Muscle of leg (tissue), 11 donors: ENCODE measurements around the gene ERC1. TPM values are rescaled to one million over a fixed set of nuclear protein-coding genes. Genes with fewer than 3 reads are reported as not detected.

ENCODE experiments used
- DNase-seq: peaks from one replicate; pipeline ENCODE4 v3.0.0; 2013
- H3K27ac ChIP-seq: one replicate; pipeline ENCODE4 v1.5.1; 2013; ENCODE audit warnings: mild to moderate bottlenecking, low read length, control low read depth
- H3K27me3 ChIP-seq: one replicate; pipeline ENCODE4 v1.6.1; 2013; ENCODE audit warnings: low read length; ENCODE audit not compliant: control insufficient read depth, insufficient read depth
- H3K36me3 ChIP-seq: one replicate; pipeline ENCODE4 v1.6.1; 2013; ENCODE audit warnings: low read length; ENCODE audit not compliant: control insufficient read depth, insufficient read depth
- H3K4me1 ChIP-seq: one replicate; pipeline ENCODE4 v1.6.1; 2013; ENCODE audit warnings: low read length; ENCODE audit not compliant: control insufficient read depth, insufficient read depth
- H3K4me3 ChIP-seq: one replicate; pipeline ENCODE4 v1.5.1; 2013; ENCODE audit warnings: low read length, control low read depth
- H3K9me3 ChIP-seq: replicated peaks from 2 replicates; pipeline ENCODE4 v1.6.1; 2013; ENCODE audit warnings: low read depth, low read length; ENCODE audit not compliant: control insufficient read depth
- WGBS: methylation state at CpG from one replicate; pipeline ENCODE4 v1.1.5; 2013; ENCODE audit warnings: missing lambda C conversion rate; ENCODE audit not compliant: insufficient coverage; 5-methylcytosine and 5-hydroxymethylcytosine counted together
- polyA plus RNA-seq, 8 donors: library from polyadenylated mRNA; unstranded; fragments of 120-200 nt; gene quantifications; one replicate each; pipeline versions ENCODE4 v1.2.1 to v1.2.3, GENCODE V29; 2013; ENCODE audit warnings: inconsistent platforms in 1 of 8, low replicate concordance in 1 of 8; ENCODE audit not compliant: insufficient read length in 8 of 8, insufficient read depth in 1 of 8
- total RNA-seq: library from RNA; stranded (reverse); fragments of 120-200 nt; gene quantifications from one replicate; pipeline ENCODE4 v1.2.4, GENCODE V29; 2013

Gene ERC1
- total and polyA plus RNA-seq, 9 donors: 15.8 to 32.5 (median 25.1) TPM

DNA sequence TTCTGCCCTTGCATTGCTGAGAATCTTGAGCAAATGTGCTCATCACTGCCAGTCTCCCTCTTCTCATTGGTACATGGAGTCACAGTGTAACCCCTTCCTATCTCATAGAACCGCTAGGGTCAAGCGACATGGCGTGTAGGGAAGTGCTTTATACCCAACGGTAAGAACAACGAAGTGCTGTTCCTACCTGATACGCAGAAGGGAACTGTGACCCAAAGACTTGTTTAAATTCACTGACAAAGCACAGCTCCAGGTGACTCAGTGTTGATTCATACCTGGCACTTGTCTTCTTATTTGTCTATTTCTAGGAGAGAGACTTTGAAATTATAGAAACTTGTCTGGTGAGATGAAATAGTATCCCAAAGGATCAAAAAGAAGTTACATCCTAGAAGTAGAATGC is 549.7 kb downstream of the ERC1 start:
- H3K9me3 ChIP-seq: peaks cover 3% of the 10 kb centered on the region
- no peak overlapping the region for H3K4me3 ChIP-seq
- H3K27me3 ChIP-seq: peaks cover 31% of the 10 kb centered on the region
- no peaks in the 10 kb centered on the region for H3K4me1 ChIP-seq
- no peaks in the 10 kb centered on the region for H3K36me3 ChIP-seq
- 100% methylated on average over 3 of the region's 6 CpGs for WGBS
- no peak for DNase-seq
- no peak overlapping the region for H3K27ac ChIP-seq

DNA sequence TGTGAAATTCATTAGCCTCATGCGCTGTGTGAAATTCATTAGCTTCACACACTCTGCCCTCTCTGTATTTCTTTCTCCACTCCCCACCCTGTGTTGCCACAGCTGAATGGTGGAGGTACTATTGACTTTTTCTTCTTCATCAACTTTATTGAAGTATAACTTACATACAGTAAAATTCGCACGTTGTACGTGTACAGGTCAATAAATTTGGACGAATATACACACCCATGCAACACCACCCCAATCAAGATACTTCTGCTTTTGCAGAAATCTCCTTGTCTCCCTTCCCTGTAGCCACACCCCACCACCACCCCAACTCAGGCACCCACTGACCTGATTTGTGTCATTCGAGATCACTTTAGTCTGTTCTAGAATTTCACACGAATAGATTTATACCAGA is 551.6 kb downstream of the ERC1 start:
- DNase-seq: no peak
- 89% methylated on average over 4 of the region's 7 CpGs for WGBS

DNA sequence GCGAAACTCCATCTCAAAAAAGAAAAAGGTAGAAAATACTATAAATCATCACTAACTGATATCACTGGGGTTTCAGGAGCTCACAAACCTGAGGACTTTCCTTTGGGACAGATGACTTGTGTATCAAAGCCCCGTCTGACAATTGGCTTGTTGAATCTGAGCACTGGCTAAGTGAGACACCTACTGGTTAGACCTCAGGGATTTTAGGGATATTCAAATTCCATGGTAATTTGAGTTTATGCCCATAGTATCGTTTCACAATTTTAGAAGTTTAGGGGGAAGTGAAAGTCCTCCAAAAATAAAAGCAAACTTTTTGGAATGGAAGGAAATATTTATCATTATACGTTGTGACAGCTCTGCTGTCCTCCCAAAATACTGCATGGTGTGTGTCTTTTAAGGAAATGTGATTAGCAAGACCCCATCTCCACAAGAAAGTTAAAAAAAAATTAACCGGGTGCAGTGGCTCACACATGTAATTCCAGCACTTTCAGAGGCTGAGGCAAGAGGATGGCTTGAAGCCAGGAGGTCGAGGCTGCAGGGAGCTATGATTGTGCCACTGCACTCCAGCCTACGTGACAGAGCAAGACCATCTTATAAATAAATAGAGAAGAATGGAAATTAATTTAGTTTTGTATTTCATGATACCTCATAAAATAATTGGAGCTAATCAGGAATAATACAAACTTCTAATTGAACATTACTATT is 554.1 kb downstream of the ERC1 start:
- Histone ChIP-seq H3K27me3 (no peaks in the 10 kb centered on the region), H3K36me3 (no peaks in the 10 kb centered on the region), H3K9me3 (peaks cover 3% of the 10 kb centered on the region), H3K4me3 (no peak overlapping the region), H3K27ac (no peak overlapping the region), H3K4me1 (no peaks in the 10 kb centered on the region)
- WGBS: 17% methylated on average over 1 of the region's 7 CpGs
- peak; percentile 38 for DNase-seq

More for the DNA sequence above, 551.6 kb downstream of the ERC1 start:
- no peaks in the 10 kb centered on the region for H3K36me3 ChIP-seq
- peaks cover 3% of the 10 kb centered on the region for H3K9me3 ChIP-seq
- no peak overlapping the region for H3K4me3 ChIP-seq
- H3K27ac ChIP-seq: no peak overlapping the region
- peaks cover 16% of the 10 kb centered on the region for H3K27me3 ChIP-seq
- no peaks in the 10 kb centered on the region for H3K4me1 ChIP-seq

Other genes with a start within 250 kb of the ERC1 start
- gene WNK1, start 238.6 kb upstream of the ERC1 start, total RNA-seq: 53.6 TPM
- gene WNK1, start 238.6 kb upstream of the ERC1 start, polyA plus RNA-seq: 10 to 100 TPM; 49.5 to 83.7 (median 66.4) TPM
- 16.8 TPM for gene RAD52, start 41.5 kb upstream of the ERC1 start, total RNA-seq
- 10 to 100 TPM; 10.6 to 23.0 (median 16.4) TPM for gene RAD52, start 41.5 kb upstream of the ERC1 start, polyA plus RNA-seq